ENCODE measurements around the gene TEKT5.
"Not testable (repeated sequence)": the region's sequence is repeated elsewhere in the genome, so short reads cannot be mapped to it uniquely, and the experiment has no call there.

Gene TEKT5

DNA sequence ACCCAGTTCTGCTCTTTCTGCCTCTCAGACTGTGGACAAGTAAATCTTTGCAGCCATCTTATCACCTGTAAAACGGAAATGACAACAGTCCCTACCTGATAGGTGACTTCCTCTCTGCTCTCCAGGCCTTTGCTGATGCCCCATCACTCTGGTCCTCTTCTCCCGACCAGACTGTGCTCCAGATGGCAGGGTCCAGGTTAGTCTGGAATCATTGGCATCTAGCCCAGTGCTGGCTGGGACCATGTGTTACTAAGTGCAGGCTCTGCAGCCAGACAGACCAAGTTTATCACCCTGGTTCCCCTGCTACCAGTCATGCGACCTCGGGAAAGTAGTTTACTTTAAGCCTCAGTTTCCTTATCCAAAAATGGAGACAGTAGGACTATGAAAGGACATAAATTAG is 47.1 kb upstream of the TEKT5 start:
- H3K27ac ChIP-seq (replicated peaks): no peak overlapping the region

DNA sequence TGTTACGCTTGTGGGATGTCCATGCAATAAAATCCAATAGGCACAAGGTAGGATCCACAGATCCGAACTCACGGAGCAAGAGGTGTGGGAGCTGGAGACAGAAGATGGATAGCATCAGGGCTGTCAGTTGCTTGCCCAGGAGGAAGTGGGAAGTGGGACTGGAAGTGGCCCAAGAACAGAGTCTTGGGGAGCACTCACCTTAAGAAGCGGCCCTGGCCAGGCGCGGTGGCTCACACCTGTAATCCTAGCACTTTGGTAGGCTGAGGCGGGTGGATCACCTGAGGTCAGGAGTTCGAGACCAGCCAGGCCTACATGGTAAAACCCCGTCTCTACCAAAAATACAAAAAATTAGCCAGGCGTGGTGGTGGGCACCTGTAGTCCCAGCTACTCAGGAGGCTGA is 46.5 kb upstream of the TEKT5 start:
- not testable (repeated sequence) for DNase-seq (ENCODE audit: low read depth in 1 of 2, low spot score in 1 of 2); H3K27ac ChIP-seq (replicated peaks); H3K4me3 ChIP-seq (replicated peaks; ENCODE audit: insufficient read depth, low read length); H3K27me3 ChIP-seq (ENCODE audit: insufficient read depth, poor library complexity, severe bottlenecking)

More for the DNA sequence above, 47.1 kb upstream of the TEKT5 start:
- TF ChIP-seq, protein P1, sequence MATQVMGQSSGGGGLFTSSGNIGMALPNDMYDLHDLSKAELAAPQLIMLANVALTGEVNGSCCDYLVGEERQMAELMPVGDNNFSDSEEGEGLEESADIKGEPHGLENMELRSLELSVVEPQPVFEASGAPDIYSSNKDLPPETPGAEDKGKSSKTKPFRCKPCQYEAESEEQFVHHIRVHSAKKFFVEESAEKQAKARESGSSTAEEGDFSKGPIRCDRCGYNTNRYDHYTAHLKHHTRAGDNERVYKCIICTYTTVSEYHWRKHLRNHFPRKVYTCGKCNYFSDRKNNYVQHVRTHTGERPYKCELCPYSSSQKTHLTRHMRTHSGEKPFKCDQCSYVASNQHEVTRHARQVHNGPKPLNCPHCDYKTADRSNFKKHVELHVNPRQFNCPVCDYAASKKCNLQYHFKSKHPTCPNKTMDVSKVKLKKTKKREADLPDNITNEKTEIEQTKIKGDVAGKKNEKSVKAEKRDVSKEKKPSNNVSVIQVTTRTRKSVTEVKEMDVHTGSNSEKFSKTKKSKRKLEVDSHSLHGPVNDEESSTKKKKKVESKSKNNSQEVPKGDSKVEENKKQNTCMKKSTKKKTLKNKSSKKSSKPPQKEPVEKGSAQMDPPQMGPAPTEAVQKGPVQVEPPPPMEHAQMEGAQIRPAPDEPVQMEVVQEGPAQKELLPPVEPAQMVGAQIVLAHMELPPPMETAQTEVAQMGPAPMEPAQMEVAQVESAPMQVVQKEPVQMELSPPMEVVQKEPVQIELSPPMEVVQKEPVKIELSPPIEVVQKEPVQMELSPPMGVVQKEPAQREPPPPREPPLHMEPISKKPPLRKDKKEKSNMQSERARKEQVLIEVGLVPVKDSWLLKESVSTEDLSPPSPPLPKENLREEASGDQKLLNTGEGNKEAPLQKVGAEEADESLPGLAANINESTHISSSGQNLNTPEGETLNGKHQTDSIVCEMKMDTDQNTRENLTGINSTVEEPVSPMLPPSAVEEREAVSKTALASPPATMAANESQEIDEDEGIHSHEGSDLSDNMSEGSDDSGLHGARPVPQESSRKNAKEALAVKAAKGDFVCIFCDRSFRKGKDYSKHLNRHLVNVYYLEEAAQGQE (IDR thresholded peaks at IDR 0.05; ENCODE audit: insufficient replicate concordance, low read depth): no peak
- TF ChIP-seq, protein P2, sequence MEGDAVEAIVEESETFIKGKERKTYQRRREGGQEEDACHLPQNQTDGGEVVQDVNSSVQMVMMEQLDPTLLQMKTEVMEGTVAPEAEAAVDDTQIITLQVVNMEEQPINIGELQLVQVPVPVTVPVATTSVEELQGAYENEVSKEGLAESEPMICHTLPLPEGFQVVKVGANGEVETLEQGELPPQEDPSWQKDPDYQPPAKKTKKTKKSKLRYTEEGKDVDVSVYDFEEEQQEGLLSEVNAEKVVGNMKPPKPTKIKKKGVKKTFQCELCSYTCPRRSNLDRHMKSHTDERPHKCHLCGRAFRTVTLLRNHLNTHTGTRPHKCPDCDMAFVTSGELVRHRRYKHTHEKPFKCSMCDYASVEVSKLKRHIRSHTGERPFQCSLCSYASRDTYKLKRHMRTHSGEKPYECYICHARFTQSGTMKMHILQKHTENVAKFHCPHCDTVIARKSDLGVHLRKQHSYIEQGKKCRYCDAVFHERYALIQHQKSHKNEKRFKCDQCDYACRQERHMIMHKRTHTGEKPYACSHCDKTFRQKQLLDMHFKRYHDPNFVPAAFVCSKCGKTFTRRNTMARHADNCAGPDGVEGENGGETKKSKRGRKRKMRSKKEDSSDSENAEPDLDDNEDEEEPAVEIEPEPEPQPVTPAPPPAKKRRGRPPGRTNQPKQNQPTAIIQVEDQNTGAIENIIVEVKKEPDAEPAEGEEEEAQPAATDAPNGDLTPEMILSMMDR (IDR thresholded peaks at IDR 0.05; ENCODE audit: insufficient read depth, low read length): no peak
- TF ChIP-seq GABPA (IDR thresholded peaks at IDR 0.05; ENCODE audit: low read depth) (no peak), POLR2AphosphoS5 (IDR thresholded peaks at IDR 0.05; ENCODE audit: low read depth) (no peak), SPI1 (IDR thresholded peaks at IDR 0.05; ENCODE audit: borderline replicate concordance, low read depth) (no peak)
- no peaks in the 10 kb centered on the region for H3K27me3 ChIP-seq (ENCODE audit: insufficient read depth, poor library complexity, severe bottlenecking)
- DNase-seq (ENCODE audit: low read depth in 1 of 2, low spot score in 1 of 2): no peak
- H3K4me3 ChIP-seq (replicated peaks; ENCODE audit: insufficient read depth, low read length): no peak overlapping the region

DNA sequence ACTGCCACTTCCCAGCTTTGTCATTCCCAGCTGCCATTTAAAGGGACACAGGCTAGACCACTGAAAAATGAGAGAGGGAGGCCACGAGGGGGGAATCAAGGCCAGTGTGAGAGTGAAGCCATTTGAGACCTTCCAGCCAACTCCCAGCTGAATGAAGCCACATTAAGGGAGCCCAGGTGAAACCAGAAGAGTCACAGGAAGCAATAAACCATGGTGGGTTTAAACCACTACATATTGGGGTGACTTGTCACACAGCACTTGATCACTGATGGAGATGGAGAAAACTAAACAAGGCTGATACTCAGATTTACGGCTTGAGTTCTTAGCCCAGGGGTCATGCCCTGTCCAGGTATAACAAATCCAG is 46.1 kb upstream of the TEKT5 start:
- Histone ChIP-seq H3K27me3 (ENCODE audit: insufficient read depth, poor library complexity, severe bottlenecking) (no peaks in the 10 kb centered on the region), H3K4me3 (replicated peaks; ENCODE audit: insufficient read depth, low read length) (no peak overlapping the region), H3K27ac (replicated peaks) (no peak overlapping the region)
- no peak for DNase-seq (ENCODE audit: low read depth in 1 of 2, low spot score in 1 of 2)
- TF ChIP-seq GABPA (IDR thresholded peaks at IDR 0.05; ENCODE audit: low read depth): no peak
- no peak for TF ChIP-seq SPI1 (IDR thresholded peaks at IDR 0.05; ENCODE audit: borderline replicate concordance, low read depth)
- TF ChIP-seq, protein P1 (IDR thresholded peaks at IDR 0.05; ENCODE audit: insufficient replicate concordance, low read depth): no peak
- TF ChIP-seq, protein P2 (IDR thresholded peaks at IDR 0.05; ENCODE audit: insufficient read depth, low read length): no peak
- no peak for TF ChIP-seq POLR2AphosphoS5 (IDR thresholded peaks at IDR 0.05; ENCODE audit: low read depth)

DNA sequence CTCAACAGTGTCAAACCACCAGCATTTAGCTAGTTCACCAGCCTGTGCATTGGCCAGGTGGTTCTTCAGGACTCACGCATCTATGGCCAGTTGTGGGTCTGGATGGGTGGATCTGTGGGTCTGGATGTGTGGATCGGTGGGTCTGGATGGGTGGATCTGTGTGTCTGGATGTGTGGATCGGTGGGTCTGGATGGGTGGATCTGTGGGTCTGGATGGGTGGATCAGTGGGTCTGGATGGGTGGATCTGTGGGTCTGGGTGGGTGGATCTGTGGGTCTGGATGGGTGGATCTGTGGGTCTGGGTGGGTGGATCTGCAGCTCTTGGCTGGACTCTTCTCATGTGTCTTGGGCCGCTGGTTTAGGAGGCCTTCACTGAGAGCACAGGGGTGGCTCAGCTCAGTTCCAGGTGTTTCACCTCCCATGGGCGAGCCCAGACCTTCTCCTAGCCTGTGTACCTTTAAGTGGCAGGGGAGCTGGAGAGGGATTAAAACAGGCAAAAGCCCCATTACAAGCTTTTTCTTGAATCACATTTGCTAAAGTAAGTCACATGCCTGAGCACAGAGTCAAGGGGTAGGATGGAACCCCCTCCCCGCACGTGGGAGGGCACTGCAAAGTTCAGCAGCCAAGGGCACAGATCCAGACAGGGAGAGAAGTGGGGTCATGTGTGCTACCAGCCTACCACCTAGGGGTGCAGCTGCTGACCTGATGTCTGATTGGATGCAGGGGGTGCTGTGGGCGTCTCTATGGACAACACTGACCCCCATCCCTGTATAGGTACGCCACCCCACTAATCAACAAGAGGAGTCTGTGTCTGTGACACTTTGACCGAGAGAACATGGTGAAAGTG is 45.5 kb upstream of the TEKT5 start:
- Histone ChIP-seq H3K27ac (replicated peaks) (no peak overlapping the region), H3K27me3 (ENCODE audit: insufficient read depth, poor library complexity, severe bottlenecking) (no peaks in the 10 kb centered on the region), H3K4me3 (replicated peaks; ENCODE audit: insufficient read depth, low read length) (no peak overlapping the region)
- TF ChIP-seq, protein P1 (IDR thresholded peaks at IDR 0.05; ENCODE audit: insufficient replicate concordance, low read depth): no peak
- TF ChIP-seq SPI1 (IDR thresholded peaks at IDR 0.05; ENCODE audit: borderline replicate concordance, low read depth) (no peak), GABPA (IDR thresholded peaks at IDR 0.05; ENCODE audit: low read depth) (no peak), POLR2AphosphoS5 (IDR thresholded peaks at IDR 0.05; ENCODE audit: low read depth) (no peak)
- TF ChIP-seq, protein P2 (IDR thresholded peaks at IDR 0.05; ENCODE audit: insufficient read depth, low read length): no peak
- DNase-seq (ENCODE audit: low read depth in 1 of 2, low spot score in 1 of 2): no peak
